ENCODE measurements around the gene PAK1IP1. TPM values are rescaled to one million over a fixed set of nuclear protein-coding genes. Genes with fewer than 3 reads are reported as not detected.
"Not testable (repeated sequence)": the region's sequence is repeated elsewhere in the genome, so short reads cannot be mapped to it uniquely, and the experiment has no call there.

PAK1IP1 gene
- total and polyA plus RNA-seq, 7 experiments from 2014 or later: 5.2 to 22.0 (median 8.7) TPM

- no peak for DNase-seq
- ChIA-PET POLR2A (no interaction called here), CTCF (no interaction called here)
- peaks cover 0 to 6% (median 4%) of the 10 kb centered on the region in 5 donors for H3K36me3 Mint-ChIP-seq
- ATAC-seq: no peak
- no peaks in the 10 kb centered on the region for H3K4me1 ChIP-seq (ENCODE audit: control insufficient read depth in 2 of 2, insufficient read depth in 2 of 2, low read length in 2 of 2)
- H3K36me3 ChIP-seq (ENCODE audit: control insufficient read depth in 2 of 3, insufficient read depth in 3 of 3, low read length in 3 of 3): no peaks in the 10 kb centered on the region
- intact Hi-C loops (cut with micrococcal nuclease): no loop called here
- H3K27ac ChIP-seq (ENCODE audit: low read depth, low read length): no peak overlapping the region
- no peak overlapping the region for H3K27ac Mint-ChIP-seq
- H3K4me3 Mint-ChIP-seq: no peak overlapping the region
- H3K27me3 Mint-ChIP-seq: peaks cover 5 to 23% (median 7%) of the 10 kb centered on the region in 5 donors
- H3K9me3 Mint-ChIP-seq: peaks cover 1 to 18% (median 8%) of the 10 kb centered on the region in 11 donors
- H3K4me3 ChIP-seq (ENCODE audit: low read length): no peak overlapping the region
- H3K9me3 ChIP-seq (ENCODE audit: control insufficient read depth in 2 of 3, low read length in 3 of 3): no peaks in the 10 kb centered on the region
- peaks cover 0 to 2% (median 0%) of the 10 kb centered on the region in 7 donors for H3K4me1 Mint-ChIP-seq
- H3K27me3 ChIP-seq (ENCODE audit: control insufficient read depth in 2 of 2, insufficient read depth in 2 of 2, low read length in 2 of 2): no peaks in the 10 kb centered on the region
These were observed 32.6 kb upstream of the PAK1IP1 start for GRCh38 chr6:10662207-10662606.

GRCh38 chr6:10662742-10663141 is 32.0 kb upstream of the PAK1IP1 start:
- H3K4me3 ChIP-seq (ENCODE audit: low read length): no peak overlapping the region
- peaks cover 0 to 3% of the 10 kb centered on the region in 2 donors for H3K27me3 ChIP-seq (ENCODE audit: control insufficient read depth in 2 of 2, insufficient read depth in 2 of 2, low read length in 2 of 2)
- no peak overlapping the region for H3K27ac ChIP-seq (ENCODE audit: low read depth, low read length)
- H3K27me3 Mint-ChIP-seq: peaks cover 6 to 28% (median 8%) of the 10 kb centered on the region in 5 donors
- ChIA-PET CTCF (no interaction called here), POLR2A (no interaction called here)
- H3K9me3 Mint-ChIP-seq: peaks cover 1 to 18% (median 8%) of the 10 kb centered on the region in 11 donors
- no peak overlapping the region for H3K4me3 Mint-ChIP-seq
- intact Hi-C loops (cut with micrococcal nuclease): no loop called here
- peaks cover 0 to 6% (median 4%) of the 10 kb centered on the region in 5 donors for H3K36me3 Mint-ChIP-seq
- H3K36me3 ChIP-seq (ENCODE audit: control insufficient read depth in 2 of 3, insufficient read depth in 3 of 3, low read length in 3 of 3): no peaks in the 10 kb centered on the region
- no peaks in the 10 kb centered on the region for H3K4me1 ChIP-seq (ENCODE audit: control insufficient read depth in 2 of 2, insufficient read depth in 2 of 2, low read length in 2 of 2)
- DNase-seq (no peak), ATAC-seq (no peak)
- no peaks in the 10 kb centered on the region for H3K9me3 ChIP-seq (ENCODE audit: control insufficient read depth in 2 of 3, low read length in 3 of 3)
- H3K4me1 Mint-ChIP-seq: peaks cover 0 to 2% (median 0%) of the 10 kb centered on the region in 7 donors
- H3K27ac Mint-ChIP-seq: no peak overlapping the region

- H3K27me3 ChIP-seq (ENCODE audit: control insufficient read depth in 2 of 2, insufficient read depth in 2 of 2, low read length in 2 of 2); intact Hi-C loops (cut with micrococcal nuclease); ATAC-seq; H3K27ac ChIP-seq (ENCODE audit: low read depth, low read length); H3K36me3 ChIP-seq (ENCODE audit: control insufficient read depth in 2 of 3, insufficient read depth in 3 of 3, low read length in 3 of 3); H3K4me1 ChIP-seq (ENCODE audit: control insufficient read depth in 2 of 2, insufficient read depth in 2 of 2, low read length in 2 of 2); DNase-seq; H3K36me3 Mint-ChIP-seq; H3K4me3 Mint-ChIP-seq; H3K4me3 ChIP-seq (ENCODE audit: low read length); POLR2A ChIA-PET; H3K27ac Mint-ChIP-seq; H3K9me3 ChIP-seq (ENCODE audit: control insufficient read depth in 2 of 3, low read length in 3 of 3); H3K4me1 Mint-ChIP-seq: not testable (repeated sequence)
- H3K9me3 Mint-ChIP-seq: peaks cover 1 to 18% (median 8%) of the 10 kb centered on the region in 11 donors
- CTCF ChIA-PET: interaction anchor here (0.6 kb wide), 1 partner anchor 386 kb away, joined by 3 read pairs; no protein-coding TSS in a partner anchor
- H3K27me3 Mint-ChIP-seq: peaks cover 10 to 38% (median 15%) of the 10 kb centered on the region in 5 donors
These were observed 29.2 kb upstream of the PAK1IP1 start for GRCh38 chr6:10665595-10665994.

- H3K4me3 Mint-ChIP-seq: no peak overlapping the region
- Histone ChIP-seq H3K4me3 (ENCODE audit: low read length) (no peak overlapping the region), H3K4me1 (ENCODE audit: control insufficient read depth in 2 of 2, insufficient read depth in 2 of 2, low read length in 2 of 2) (no peaks in the 10 kb centered on the region), H3K27ac (ENCODE audit: low read depth, low read length) (no peak overlapping the region), H3K27me3 (ENCODE audit: control insufficient read depth in 2 of 2, insufficient read depth in 2 of 2, low read length in 2 of 2) (peaks cover 0 to 7% of the 10 kb centered on the region in 2 donors), H3K36me3 (ENCODE audit: control insufficient read depth in 2 of 3, insufficient read depth in 3 of 3, low read length in 3 of 3) (no peaks in the 10 kb centered on the region), H3K9me3 (ENCODE audit: control insufficient read depth in 2 of 3, low read length in 3 of 3) (no peaks in the 10 kb centered on the region)
- intact Hi-C loops (cut with micrococcal nuclease): no loop called here
- no peaks in the 10 kb centered on the region for H3K4me1 Mint-ChIP-seq
- POLR2A ChIA-PET: no interaction called here
- CTCF ChIA-PET: no interaction called here
- H3K9me3 Mint-ChIP-seq: peaks cover 1 to 18% (median 8%) of the 10 kb centered on the region in 11 donors
- no peak for DNase-seq
- peaks cover 0 to 6% (median 4%) of the 10 kb centered on the region in 5 donors for H3K36me3 Mint-ChIP-seq
- H3K27me3 Mint-ChIP-seq: peaks cover 12 to 46% (median 15%) of the 10 kb centered on the region in 5 donors
- no peak overlapping the region for H3K27ac Mint-ChIP-seq
- no peak for ATAC-seq
These were observed 26.4 kb upstream of the PAK1IP1 start for GRCh38 chr6:10668126-10668917.

- Mint-ChIP-seq H3K4me3 (no peak overlapping the region), H3K4me1 (peaks cover 0 to 1% (median 0%) of the 10 kb centered on the region in 7 donors), H3K27ac (no peak overlapping the region), H3K9me3 (peaks cover 0 to 5% (median 0%) of the 10 kb centered on the region in 11 donors), H3K36me3 (peaks cover 0 to 5% (median 0%) of the 10 kb centered on the region in 5 donors), H3K27me3 (peaks cover 0 to 8% (median 5%) of the 10 kb centered on the region in 5 donors)
- ATAC-seq: no peak
- intact Hi-C loops (cut with micrococcal nuclease): no loop called here
- H3K4me1 ChIP-seq (ENCODE audit: control insufficient read depth in 2 of 2, insufficient read depth in 2 of 2, low read length in 2 of 2): no peaks in the 10 kb centered on the region
- ChIA-PET CTCF (no interaction called here), POLR2A (no interaction called here)
- DNase-seq: no peak
- no peak overlapping the region for H3K4me3 ChIP-seq (ENCODE audit: low read length)
- H3K27ac ChIP-seq (ENCODE audit: low read depth, low read length): no peak overlapping the region
- H3K9me3 ChIP-seq (ENCODE audit: control insufficient read depth in 2 of 3, low read length in 3 of 3): no peaks in the 10 kb centered on the region
- H3K36me3 ChIP-seq (ENCODE audit: control insufficient read depth in 2 of 3, insufficient read depth in 3 of 3, low read length in 3 of 3): no peaks in the 10 kb centered on the region
- no peaks in the 10 kb centered on the region for H3K27me3 ChIP-seq (ENCODE audit: control insufficient read depth in 2 of 2, insufficient read depth in 2 of 2, low read length in 2 of 2)
These were observed 18.4 kb upstream of the PAK1IP1 start for GRCh38 chr6:10676403-10676802.

GRCh38 chr6:10678456-10678855 is 16.3 kb upstream of the PAK1IP1 start:
- intact Hi-C loops (cut with micrococcal nuclease): no loop called here
- H3K4me1 Mint-ChIP-seq: peaks cover 0 to 17% (median 10%) of the 10 kb centered on the region in 7 donors
- no peaks in the 10 kb centered on the region for H3K4me1 ChIP-seq (ENCODE audit: control insufficient read depth in 2 of 2, insufficient read depth in 2 of 2, low read length in 2 of 2)
- H3K27me3 ChIP-seq (ENCODE audit: control insufficient read depth in 2 of 2, insufficient read depth in 2 of 2, low read length in 2 of 2): no peaks in the 10 kb centered on the region
- H3K27ac Mint-ChIP-seq: no peak overlapping the region
- no peaks in the 10 kb centered on the region for H3K9me3 ChIP-seq (ENCODE audit: control insufficient read depth in 2 of 3, low read length in 3 of 3)
- H3K36me3 ChIP-seq (ENCODE audit: control insufficient read depth in 2 of 3, insufficient read depth in 3 of 3, low read length in 3 of 3): no peaks in the 10 kb centered on the region
- no peak overlapping the region for H3K27ac ChIP-seq (ENCODE audit: low read depth, low read length)
- DNase-seq: no peak
- H3K4me3 ChIP-seq (ENCODE audit: low read length): no peak overlapping the region
- peaks cover 0 to 5% (median 0%) of the 10 kb centered on the region in 5 donors for H3K27me3 Mint-ChIP-seq
- H3K4me3 Mint-ChIP-seq: no peak overlapping the region
- CTCF ChIA-PET: no interaction called here
- peaks cover 0 to 5% (median 1%) of the 10 kb centered on the region in 5 donors for H3K36me3 Mint-ChIP-seq
- no peak for ATAC-seq
- POLR2A ChIA-PET: no interaction called here
- peaks cover 0 to 6% (median 0%) of the 10 kb centered on the region in 11 donors for H3K9me3 Mint-ChIP-seq

DNA sequence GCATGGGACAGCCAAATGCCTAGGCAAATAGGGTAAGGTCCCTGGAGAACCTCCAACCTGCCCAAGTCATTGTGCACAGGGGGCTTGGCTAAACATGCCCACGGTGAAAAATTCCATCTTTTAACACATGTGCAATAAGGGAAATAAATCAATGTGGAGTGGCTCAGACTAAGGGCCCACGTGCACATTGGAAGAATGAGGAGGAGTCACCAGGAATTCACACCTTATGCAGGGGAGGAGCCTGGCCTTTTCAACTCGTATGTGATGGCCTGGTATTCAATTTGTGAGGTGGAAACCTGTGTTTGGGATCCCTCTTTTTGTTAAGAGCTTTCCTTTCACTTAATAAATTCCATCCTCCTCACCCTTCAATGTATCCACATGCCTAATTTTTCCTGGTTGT is 13.0 kb upstream of the PAK1IP1 start:
- CTCF ChIA-PET: no interaction called here
- H3K4me1 ChIP-seq (ENCODE audit: control insufficient read depth in 2 of 2, insufficient read depth in 2 of 2, low read length in 2 of 2): no peaks in the 10 kb centered on the region
- H3K9me3 ChIP-seq (ENCODE audit: control insufficient read depth in 2 of 3, low read length in 3 of 3): no peaks in the 10 kb centered on the region
- Mint-ChIP-seq H3K9me3 (peaks cover 0 to 4% (median 0%) of the 10 kb centered on the region in 11 donors), H3K36me3 (peaks cover 0 to 4% (median 1%) of the 10 kb centered on the region in 5 donors), H3K27ac (peak overlapping the region in 3 of 9 donors; percentile 1 to 80 (median 33)), H3K27me3 (peaks cover 3 to 13% (median 5%) of the 10 kb centered on the region in 5 donors), H3K4me3 (no peak overlapping the region), H3K4me1 (peaks cover 0 to 39% (median 16%) of the 10 kb centered on the region in 7 donors)
- no peak overlapping the region for H3K27ac ChIP-seq (ENCODE audit: low read depth, low read length)
- intact Hi-C loops (cut with micrococcal nuclease): no loop called here
- POLR2A ChIA-PET: no interaction called here
- H3K36me3 ChIP-seq (ENCODE audit: control insufficient read depth in 2 of 3, insufficient read depth in 3 of 3, low read length in 3 of 3): no peaks in the 10 kb centered on the region
- no peak overlapping the region for H3K4me3 ChIP-seq (ENCODE audit: low read length)
- no peak for DNase-seq
- no peaks in the 10 kb centered on the region for H3K27me3 ChIP-seq (ENCODE audit: control insufficient read depth in 2 of 2, insufficient read depth in 2 of 2, low read length in 2 of 2)
- no peak for ATAC-seq
